ENCODE data around the gene IGSF9.

Gene IGSF9

DNA sequence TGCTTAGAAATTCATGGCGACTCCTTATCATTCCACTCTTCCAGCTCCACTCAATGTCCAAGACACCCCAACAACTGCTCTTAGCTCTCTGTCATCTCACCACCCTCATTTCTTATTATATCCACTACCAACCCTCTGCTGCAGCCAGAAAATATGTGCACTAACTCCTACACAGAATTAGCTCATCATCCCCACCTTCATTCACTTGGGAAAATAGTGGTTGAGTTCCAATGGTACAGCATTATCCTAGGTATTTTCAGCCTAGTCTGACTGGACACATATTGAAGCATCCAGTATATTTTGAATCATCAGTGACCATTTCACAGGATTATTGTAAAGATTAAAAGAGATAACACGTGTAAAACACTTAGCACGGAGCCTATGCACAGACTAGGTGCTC, 66.3 kb downstream of the IGSF9 start:
- no peak for DNase-seq (ENCODE audit: low read depth)
- no peak overlapping the region for H3K4me3 ChIP-seq (ENCODE audit: low read depth, low read length)
- TF ChIP-seq CTCF (conservative IDR thresholded peaks at IDR 0.05; ENCODE audit: low read depth, low read length), result no peak

- DNase-seq (ENCODE audit: low read depth), result no peak
- TF ChIP-seq CTCF (conservative IDR thresholded peaks at IDR 0.05; ENCODE audit: low read depth, low read length), result no peak
- no peak overlapping the region for H3K4me3 ChIP-seq (ENCODE audit: low read depth, low read length)
Measured at GRCh38 chr1:159877695-159878444, 67.5 kb downstream of the IGSF9 start.
